HG03571 (cell line): ENCODE data around the gene RPS6KA5.
"Not testable (repeated sequence)": the region's sequence is repeated elsewhere in the genome, so short reads cannot be mapped to it uniquely, and the experiment has no call there.

Source experiments
- ATAC-seq: cut with Tn5 transposase; IDR thresholded peaks from one replicate; pipeline ENCODE4 v1.9.1; 2021; ENCODE audit not compliant: unreplicated experiment

RPS6KA5 gene

DNA sequence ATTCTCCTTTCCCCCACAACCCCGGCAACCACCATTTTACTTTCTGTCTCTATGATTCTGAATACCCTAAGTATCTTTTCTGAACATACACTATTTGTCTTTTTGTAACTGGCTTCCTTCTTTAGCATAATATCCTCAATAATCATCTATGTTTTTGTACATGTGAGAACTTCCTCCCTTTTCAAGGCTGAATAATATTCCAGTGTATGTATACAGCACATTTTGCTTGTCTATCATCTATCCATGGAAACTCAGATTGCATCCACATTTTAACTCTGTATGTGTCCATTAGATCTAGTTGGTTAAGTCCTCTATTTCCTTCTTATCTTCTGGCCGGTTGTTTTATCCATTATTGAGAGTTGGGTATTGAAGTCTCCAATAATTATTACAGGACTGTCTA lies 180.2 kb downstream of the RPS6KA5 start:
- no peak for ATAC-seq

DNA sequence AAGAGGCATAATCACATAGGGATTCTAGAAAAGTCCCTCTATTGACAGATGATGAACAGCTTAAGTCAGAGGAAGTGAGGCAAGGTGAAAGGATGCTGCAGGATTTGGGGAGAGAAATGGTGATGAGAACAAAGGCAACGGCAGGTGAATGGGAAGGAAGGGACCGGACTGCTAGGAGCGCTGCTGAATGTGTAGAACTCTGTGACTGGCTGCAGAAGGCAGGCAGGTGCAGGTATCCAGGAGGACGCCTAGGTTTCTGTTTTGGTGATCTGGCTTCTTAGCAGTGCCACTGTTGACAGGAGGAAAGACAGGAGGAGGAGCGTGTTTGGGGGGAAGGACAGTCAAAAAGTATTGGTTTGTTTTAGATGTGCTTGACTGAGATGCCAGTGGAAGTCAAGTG lies 185.8 kb downstream of the RPS6KA5 start:
- no peak for ATAC-seq

DNA sequence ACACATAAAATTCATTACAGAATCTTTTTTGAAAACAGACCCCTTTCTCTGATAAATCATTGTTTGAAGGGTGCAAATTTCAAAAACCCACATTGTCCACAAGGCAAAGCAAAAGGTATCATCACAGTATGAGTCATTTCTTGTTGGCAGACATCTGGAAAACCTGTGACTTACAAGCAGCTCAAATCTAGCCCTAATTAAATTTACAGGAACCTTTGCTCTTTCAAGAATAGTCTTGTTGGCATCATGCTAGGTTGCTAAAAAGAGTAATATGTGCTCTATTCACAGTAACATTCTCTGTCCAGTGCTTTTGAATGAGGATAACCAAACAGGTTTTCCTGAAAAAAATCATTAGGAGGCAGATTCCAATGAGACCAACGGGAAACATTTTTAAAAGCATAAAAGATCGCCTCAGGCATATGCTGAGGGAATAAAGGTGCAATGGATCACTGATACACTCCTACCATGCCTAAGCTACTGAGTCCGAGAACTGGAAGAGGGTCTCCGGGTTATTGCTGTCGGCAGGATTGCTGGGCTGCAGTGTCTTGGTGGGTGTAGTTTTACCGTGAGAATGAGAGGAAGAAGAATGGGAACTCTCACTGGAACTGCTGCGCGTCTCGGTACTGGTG lies 188.7 kb downstream of the RPS6KA5 start:
- ATAC-seq = no peak

DNA sequence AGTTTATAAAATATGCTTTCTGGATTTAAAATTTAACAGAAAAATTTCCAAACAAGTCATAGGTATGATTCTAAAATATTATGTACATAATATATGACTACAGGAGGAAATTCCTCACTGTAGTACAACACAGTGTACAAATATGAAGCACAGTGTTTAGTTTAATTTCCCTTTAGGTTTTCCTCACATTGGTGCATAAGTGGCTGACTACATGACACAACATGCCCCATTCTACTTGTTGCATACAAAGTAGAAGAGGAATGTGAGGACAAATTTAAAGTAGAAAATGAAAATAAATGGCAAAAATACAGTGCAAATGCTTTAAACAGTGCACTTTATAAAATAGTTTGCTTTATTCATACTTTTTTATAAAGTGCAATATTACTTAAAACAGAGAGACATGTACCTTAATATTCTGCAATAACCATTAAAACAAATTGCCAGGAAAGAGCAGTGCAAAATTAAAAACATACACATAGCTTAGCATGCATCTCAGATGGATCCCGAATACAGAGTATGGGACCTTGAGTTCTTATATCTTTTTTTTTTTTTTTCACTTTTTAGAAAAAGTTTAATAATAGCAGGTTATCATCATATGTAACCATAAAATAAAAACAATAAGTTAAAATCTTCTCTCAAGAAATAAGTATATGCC lies 189.4 kb downstream of the RPS6KA5 start:
- no peak for ATAC-seq

DNA sequence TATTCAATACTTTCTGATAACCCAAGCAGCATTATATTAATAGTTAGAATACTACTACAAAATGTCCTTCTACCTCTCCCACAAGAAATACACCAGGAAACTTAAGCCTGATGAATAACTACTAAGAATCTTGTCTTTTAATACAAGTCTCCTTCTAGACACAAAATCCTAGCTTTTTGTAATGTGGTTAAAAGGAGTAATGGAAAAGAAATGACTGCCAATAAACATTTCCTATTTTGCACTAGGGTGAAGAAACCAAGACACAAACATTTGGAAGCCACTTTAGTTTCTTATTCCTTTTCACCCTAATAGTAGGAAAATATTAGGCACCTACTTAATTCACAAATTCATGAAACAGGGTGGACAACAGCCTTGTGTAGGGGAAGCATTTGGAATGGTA lies 192.9 kb downstream of the RPS6KA5 start:
- no peak for ATAC-seq

DNA sequence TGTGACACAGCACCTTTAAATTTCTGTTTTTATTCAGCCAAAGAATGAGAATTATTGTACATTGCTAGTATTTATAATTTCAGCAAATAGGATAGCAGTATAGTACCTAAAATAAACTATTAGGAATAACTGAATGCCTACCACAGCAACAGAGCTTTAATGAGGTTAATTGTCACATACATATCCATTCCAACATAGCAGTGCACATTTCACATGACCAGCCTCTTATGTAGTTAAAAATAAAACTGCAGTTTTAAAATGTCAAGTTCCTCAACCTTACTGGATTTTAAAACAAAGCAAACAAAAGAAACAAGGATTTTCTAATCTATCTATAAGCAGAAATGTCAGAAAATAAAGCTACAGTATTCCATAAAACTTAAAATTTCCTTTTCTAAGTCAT lies 193.6 kb downstream of the RPS6KA5 start:
- ATAC-seq = no peak

DNA sequence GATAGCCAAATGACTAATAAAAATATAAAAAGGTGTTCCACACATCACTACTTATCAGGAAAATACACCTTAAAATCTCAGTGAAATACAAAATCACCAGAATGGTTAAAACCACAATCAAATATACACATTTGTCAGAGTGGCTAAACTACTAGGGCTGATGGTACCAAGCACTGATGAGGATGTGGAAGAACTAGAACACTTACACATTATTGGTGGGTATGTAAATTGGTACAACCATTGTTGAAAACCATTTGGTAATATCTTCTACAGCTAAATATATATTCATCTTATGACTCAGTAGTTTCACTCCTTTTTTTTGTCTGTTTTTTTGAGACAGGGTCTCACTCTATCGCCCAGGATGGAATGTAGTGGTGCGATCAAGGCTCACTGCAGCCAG lies 195.7 kb downstream of the RPS6KA5 start:
- no peak for ATAC-seq

DNA sequence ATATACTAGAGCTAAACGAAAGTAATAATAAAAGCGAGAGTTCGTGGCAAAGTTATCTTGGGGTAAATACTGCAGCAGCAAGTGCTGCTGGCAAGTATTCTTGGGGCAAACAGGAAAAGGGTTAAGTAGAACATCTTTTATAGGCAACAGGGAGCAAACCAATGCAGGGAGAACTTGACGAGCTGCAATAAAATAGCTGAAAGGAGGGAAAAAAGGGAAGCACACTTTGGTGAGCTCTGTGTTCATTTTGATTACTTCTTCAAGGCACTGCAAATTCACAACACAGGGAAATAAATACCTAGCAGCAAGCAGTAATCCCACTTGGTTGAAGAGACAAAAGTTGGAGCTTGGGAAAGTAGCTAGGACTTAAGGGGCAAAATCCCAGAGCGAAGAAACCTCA lies 201.9 kb downstream of the RPS6KA5 start:
- ATAC-seq = no peak

DNA sequence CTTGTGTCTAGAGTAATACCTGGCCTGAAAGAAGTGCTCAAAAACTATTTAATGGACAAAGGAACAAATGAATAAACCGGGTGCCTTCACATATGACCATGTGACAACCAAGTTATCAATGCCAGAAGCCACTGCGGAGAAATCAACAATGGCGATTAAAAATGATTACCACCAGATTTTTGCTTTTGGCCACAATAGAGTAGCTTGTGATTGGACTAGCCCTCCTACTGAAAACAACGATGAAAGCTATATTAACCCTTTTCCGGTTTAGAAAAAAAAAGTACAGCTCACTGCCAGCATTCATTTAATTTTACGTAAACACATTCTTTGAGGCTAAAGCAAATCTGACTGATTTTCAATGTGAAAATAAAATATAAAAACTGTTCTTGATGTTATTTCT lies 202.6 kb downstream of the RPS6KA5 start:
- no peak for ATAC-seq

DNA sequence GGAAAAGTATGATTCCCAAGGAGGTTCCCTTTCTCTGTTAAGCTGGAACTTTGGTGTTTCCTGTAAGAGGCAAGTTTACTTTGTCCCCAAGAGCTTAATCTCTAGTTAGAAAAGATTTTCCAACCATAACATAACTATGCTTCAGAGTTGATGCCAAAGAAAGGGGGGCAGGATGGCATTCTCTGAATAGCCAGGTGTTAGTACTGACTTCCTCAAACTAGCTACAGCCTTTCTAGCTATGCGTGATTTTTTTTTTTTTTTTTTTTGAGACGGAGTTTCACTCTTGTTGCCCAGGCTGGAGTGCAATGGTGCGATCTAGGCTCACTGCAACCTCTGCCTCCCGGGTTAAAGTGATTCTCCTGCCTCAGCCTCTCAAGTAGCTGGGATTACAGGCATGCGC lies 204.3 kb downstream of the RPS6KA5 start:
- ATAC-seq = not testable (repeated sequence)

DNA sequence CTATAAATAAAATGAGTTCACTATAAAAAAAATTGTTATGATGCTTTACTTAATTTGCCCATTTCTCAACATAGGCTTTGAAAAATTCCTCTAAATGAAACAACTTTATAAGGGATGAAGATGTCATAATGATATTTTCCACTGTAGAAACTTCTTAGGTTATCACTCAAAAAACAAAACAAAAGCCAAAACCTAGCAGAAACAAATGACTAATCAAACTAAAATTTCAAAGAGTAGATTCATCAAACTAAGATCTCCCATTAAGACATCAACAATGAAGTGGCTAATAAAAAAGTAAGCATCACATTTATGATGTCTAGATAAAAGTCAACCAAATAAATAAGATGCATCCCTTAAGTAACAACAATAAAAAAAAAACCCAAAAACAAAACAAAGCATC lies 207.3 kb downstream of the RPS6KA5 start:
- ATAC-seq = no peak

DNA sequence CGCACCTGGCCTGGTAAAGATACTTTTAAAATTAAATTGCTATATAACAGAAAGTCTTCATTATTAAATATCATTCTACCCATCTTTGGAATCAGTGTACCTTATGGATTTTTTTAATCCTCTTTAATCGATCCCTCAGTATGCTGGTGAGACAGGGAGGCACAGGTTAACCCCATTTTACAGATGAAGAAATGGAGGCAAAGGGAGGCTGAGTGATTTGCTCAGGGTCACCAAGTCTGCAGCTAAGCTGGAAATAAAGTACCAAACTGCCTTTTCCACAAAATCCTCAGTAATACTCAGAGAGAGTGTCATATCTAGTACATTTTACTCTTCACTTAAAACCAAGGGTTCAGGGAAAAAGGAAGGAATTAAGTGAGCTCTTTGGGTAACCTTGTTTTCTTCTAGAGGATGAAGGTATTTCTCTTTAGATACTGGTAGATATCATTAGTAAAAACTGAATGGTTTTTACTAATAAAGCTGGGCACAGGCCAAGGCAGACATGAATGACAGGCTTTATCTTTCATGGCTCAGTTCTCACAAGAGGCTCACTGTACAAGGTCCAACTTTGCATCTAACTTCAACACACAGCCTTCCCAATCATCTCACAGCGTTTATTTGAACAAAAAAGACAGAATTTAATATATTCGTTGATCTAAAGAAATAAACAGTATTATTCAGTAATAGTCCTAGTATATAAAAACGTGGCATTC lies 209.0 kb downstream of the RPS6KA5 start:
- no peak for ATAC-seq

DNA sequence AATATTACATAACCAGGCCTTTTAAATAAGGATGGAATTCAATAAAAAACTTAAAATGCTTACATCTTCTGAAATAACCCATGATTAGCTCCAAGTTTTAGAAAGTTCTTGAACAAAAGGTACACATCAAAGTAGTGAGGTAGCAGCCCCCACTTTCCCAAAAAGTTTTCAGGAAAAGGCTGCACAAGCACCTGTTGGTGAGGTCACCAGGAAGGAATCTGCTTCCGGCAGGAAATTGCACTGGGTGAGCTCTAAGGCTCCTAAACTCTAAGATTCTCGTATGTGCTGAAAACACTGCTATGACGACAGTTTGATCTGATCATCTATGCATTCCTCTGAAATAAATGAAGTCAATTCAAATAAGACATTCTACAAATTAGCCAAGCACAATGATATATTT lies 210.0 kb downstream of the RPS6KA5 start:
- no peak for ATAC-seq

DNA sequence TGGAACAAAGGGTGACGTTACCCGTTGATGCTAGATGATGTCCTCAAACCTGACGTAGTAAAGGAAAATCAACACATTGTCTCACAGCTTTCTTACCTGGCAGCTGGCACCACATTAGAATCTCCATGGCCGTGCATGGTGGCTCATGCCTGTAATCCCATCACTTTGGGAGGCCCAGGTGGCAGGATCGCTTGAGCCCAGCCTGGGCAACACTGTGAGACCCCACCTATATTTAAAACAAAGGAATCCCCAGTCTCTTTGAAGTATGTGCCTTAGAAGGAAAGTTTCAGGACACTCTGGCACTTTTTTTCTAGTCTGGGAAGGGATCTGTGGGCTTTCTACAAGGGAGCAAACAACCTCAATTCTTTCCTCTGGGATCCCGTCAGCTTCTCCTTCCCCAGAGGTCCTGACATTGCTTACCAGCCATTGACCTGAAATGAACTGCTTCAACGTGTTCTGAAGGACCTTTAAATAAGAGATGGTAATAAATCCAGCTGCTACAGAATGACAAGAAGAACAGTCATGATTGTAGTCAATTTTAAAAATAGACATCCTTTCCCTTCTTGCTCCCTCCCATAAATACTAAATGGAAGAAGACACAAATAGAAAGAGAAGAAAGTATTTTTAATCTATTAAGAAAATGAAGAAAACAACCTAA lies 210.5 kb downstream of the RPS6KA5 start:
- ATAC-seq = no peak

DNA sequence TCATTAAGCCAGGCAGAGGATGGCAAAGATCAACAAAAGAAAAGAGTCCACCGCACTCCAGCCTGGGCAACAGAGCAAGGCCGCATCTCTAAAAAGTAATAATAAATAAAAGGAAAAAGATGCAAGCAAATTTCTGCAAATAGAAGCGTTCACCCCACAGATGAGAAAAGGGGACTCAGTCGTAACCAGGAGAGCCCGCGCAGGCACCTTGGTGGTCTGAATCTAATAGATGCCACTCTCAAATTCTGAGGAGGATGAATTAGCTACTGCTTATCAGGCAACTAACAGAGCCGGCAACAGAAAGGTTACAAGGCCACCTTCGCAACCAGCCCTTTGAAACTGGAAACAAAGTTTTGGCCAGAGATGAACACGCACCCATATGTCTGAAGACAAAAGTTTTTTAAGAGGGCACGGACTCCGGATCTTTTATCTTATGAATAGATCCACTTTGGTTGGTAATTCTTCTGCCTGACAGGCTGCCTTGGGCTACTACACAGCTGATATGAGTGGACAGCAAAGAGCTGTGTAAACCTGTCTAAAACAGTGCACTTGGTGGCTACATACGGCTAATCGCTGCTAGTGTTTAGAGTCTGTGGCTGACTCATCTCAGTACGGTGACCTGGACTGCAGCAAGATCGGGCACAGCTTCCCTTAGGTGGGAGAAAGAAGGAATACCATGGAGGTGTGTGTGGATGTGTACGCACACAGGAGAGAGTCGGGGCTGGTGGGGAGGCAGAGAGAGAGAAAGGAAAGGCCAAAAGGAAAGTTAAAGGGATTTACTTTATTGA lies 211.3 kb downstream of the RPS6KA5 start:
- no peak for ATAC-seq

DNA sequence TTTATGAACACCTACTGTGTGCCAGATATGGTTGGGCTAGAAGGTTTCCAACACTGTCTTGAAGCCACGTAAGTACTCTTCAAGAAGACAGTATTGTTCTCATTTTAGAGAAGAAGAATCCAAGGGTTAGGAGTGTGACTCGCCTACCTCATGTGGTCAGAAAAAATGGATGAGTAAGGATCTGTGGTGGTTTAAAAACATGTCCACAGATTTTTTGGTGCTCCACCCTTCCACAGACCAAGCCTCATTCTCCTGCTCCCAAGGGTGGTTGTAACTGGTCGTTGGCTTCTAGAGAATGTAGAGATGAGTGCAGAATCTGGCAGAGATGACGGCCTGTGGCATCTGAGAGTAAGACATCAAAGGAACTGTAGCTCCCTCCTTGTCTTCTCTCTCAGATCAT lies 213.9 kb downstream of the RPS6KA5 start:
- ATAC-seq = no peak

DNA sequence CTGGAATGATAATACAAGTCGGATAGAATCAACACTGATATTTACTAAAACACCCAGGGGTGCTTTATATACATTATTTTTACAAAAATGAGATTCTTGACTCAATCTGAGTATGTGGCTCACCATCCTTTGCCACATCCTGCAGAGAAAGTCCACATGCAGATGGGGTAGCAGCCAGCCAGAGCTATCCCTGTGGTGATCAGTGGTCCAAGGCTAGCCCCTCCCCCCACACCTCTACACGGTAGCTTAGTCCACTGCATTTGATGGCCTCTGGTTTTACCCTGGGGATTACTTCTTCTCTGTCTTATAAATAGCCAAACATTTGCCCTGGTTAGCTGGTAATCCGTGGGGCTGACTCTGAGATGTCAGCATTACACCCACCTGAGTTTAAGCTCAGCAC lies 216.1 kb downstream of the RPS6KA5 start:
- no peak for ATAC-seq

DNA sequence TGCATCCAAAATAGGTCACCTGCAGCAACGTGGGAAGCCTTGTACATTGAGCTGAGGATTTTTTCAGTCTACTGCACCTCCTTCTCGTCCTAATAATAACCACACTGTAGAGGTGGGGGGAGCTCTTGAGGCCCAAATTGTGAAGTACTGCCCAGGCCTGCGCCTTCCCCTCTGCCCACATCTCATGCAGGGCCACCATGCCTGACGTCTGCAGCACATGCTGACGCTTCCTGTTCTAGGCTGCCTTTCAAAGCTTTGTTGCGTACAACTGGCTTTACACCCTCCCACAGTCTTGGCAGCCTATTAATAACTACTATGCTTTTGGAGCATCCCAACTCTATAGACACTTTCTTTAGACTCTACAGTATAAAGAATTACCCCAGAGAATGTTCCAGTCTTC lies 217.7 kb downstream of the RPS6KA5 start:
- ATAC-seq = no peak

DNA sequence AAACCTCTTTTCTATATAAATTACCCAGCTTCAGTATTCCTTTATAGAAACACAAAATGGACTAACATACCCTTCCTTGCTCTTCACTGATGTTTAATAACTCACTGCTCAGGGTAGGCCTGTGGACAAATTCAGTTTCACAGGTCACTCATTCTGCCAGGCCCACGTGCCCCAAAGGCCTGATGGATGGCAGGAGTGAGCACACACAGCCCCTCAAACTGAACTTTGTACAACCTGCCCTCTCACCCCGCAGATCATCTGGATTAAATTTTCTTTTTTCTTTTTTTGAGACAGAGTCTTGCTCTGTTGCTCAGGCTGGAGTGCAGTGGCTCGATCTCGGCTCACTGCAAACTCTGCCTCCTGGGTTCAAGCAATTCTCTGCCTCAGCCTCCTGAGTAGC lies 219.8 kb downstream of the RPS6KA5 start:
- not testable (repeated sequence) for ATAC-seq

DNA sequence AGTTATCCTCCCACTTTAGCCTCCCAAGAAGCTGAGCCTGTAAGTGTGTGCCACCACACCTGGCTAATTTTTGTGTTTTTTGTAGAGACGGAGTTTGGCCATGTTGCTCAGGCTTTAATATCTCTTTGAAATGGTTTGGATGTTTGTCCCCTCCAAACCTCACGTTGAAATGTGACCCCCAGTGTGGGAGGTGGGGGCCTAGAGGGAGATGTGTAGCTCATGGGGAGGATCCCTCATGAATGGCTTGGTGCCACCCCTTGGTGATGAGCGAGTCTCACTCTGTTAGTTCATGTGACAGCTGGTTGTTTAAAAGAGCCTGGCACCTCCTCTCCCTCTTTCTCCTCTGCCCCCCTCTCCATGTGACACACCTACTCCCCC lies 220.6 kb downstream of the RPS6KA5 start:
- ATAC-seq = no peak
